GM12872 (cell line): ENCODE data around the gene PTPRT.

ENCODE experiments used
- CTCF ChIP-seq: IDR thresholded peaks from 3 replicates; pipeline ENCODE4 v1.5.1; 2011; ENCODE audit warnings: low read depth, mild to moderate bottlenecking, low read length, moderate library complexity; ENCODE audit not compliant: insufficient read depth

Gene PTPRT

DNA sequence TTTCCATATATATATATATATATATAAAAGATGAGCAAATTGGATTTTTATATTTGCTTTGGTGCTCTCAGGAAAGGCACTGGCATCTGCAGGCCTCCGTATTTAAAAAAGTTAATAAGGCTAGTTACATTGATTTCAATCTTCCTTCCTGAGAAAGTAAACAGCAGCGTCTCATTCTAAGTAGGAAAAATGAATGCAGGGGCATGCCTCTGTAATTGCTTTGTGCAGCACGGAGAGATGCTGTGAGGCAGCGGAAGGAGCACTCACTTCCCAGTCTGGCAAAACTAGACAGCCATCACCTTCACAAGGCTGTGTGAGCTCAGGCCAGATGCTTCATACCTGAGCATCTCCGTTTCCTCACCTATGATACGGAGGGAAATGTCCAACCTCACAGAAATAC is 303.7 kb downstream of the PTPRT start:
- TF ChIP-seq CTCF, result no peak

DNA sequence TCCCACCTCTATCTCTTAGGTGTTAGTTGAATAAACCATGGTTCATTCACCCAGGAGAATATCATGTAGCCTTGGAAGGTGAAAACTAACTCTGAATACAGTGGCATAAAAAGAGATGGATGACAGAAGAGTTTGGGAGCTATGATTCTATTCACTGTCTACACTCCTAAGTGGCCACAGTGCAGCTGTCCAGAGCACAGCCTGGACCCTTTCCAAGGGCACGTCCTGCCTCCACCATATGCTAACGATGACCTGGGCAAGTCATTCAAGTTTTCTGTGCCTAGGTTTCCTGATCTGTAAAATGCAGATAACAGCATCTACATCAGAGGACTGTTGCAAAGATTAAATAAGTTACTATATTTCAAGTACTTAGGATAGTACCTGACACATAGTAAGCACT is 314.1 kb downstream of the PTPRT start:
- no peak for TF ChIP-seq CTCF

DNA sequence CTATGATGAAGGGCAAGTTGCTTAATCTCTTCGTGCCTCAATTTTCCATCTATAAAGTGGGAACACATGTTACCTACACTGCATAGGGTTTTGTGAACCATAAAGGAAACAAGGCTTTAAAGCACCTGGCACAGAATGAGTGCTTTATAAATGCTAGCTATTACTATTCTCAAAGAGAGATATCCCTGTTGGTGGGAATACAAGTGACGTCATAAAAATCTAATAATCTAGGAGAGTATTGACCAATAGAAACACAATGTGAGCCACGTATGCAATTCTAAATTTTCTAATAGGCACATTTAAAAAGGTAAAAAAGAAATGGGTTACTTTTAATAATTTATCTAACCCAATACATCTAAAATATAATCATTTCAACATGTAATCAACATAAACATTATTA is 316.4 kb downstream of the PTPRT start:
- TF ChIP-seq CTCF, result no peak

GRCh38 chr20:42864116-42864515 is 325.6 kb downstream of the PTPRT start:
- TF ChIP-seq CTCF, result no peak

DNA sequence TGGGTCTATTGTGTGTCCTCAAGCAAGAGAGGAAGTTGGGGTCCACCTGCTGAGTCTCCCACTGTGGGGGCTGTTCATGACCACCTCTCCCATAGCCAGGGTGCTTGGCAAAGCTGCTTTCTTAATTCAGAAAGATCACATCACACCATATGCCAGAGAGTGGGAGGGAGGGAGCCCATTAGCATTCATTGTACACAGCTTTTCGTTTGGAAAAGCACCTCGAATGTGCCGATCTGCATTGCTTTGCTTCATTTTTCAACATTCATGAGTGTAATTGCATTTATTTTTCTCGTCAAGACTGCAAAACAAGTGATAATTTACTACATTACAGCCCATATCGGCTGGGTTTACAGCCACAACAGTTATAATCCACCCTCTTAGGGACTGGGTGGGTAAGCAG is 327.3 kb downstream of the PTPRT start:
- TF ChIP-seq CTCF, result no peak

DNA sequence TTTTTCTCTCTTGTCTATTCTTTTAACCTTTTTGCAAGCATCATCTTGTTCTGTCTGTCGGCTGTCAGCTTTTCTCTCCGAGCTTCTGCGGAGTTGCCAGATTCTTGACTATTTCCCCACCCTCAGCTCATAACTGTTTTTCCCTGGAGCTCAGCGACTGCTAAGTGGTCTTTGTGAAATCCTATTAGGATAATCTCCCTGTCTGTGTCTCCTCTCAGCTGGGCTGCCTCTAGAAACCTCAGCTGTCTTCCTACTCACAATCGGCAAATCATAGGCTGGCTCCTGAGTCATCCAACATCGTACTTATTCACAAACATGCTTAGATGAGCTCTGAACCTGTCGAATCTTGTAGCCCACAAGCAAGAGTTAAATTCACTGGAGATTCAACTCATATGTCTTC is 332.3 kb downstream of the PTPRT start:
- no peak for TF ChIP-seq CTCF

DNA sequence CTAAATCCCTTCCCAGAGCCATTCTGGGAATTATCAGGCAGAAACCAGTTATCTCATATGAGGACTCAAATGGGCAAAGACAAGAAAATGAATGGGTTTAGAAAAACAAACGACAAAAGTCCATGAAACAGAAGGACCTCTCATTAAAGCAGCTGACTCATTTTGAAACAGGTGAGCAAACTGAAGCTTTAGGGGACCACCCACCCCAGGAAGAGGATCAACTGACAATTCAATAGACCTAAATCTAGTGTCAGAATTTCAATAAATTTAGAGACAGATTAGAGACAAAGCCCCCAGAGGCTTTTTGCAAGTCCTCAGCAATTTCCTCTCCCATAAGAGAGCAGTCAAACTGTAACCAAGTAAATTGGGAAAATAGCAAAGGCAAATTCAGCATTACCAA is 333.8 kb downstream of the PTPRT start:
- TF ChIP-seq CTCF, result no peak

DNA sequence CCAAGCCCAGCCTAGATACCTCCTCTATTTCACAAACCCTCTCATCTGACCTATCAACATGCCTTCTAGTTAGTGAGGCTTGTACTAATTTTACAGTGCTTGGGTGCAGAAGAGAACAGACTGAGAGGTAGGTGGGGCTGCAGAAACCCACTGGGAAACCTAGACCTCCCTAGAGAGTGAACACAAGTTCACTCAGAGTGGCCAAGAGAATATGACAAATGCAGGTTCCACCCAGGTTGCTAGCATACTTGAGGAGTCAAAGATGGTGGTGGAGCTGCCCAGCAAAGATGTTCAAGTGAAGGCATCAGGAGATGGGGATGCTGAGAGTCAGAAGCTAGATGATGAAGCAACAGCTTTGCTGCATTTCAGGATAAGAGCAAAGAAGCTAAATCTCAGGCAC is 337.0 kb downstream of the PTPRT start:
- no peak for TF ChIP-seq CTCF
